ENCODE measurements around the gene TEPSIN.

- TF ChIP-seq, protein P1, sequence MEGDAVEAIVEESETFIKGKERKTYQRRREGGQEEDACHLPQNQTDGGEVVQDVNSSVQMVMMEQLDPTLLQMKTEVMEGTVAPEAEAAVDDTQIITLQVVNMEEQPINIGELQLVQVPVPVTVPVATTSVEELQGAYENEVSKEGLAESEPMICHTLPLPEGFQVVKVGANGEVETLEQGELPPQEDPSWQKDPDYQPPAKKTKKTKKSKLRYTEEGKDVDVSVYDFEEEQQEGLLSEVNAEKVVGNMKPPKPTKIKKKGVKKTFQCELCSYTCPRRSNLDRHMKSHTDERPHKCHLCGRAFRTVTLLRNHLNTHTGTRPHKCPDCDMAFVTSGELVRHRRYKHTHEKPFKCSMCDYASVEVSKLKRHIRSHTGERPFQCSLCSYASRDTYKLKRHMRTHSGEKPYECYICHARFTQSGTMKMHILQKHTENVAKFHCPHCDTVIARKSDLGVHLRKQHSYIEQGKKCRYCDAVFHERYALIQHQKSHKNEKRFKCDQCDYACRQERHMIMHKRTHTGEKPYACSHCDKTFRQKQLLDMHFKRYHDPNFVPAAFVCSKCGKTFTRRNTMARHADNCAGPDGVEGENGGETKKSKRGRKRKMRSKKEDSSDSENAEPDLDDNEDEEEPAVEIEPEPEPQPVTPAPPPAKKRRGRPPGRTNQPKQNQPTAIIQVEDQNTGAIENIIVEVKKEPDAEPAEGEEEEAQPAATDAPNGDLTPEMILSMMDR (IDR thresholded peaks at IDR 0.05), result no peak
- TF ChIP-seq POLR2A (IDR thresholded peaks at IDR 0.05), result no peak
These were observed 8.0 kb upstream of the TEPSIN start for GRCh38 chr17:81246679-81247338.
